CD14-positive monocyte (primary cell): ENCODE data around the gene CSNK1G2. TPM values are rescaled to one million over a fixed set of nuclear protein-coding genes. Genes with fewer than 3 reads are reported as not detected.

Experiments
- DNase-seq, 3 donors: peaks; one replicate each; pipeline ENCODE4 v3.0.0-alpha.2; 2011 to 2022
- H2AFZ ChIP-seq: 2 replicates; pipeline ENCODE4 v1.6.0; 2012; ENCODE audit warnings: mild to moderate bottlenecking, low read depth, low read length, inconsistent platforms; ENCODE audit not compliant: insufficient read depth, poor library complexity, severe bottlenecking
- H3K27ac ChIP-seq, 2 donors: 1 replicate in 1 of 2; 2 replicates in 1 of 2; pipeline ENCODE4 v1.5.1; 2012 to 2013; ENCODE audit warnings: low read length in 2 of 2, control low read depth in 1 of 2, inconsistent platforms in 1 of 2, low read depth in 1 of 2, mild to moderate bottlenecking in 1 of 2
- H3K27me3 ChIP-seq, 2 donors: one replicate each; pipeline versions ENCODE4 v1.6.0 to v1.6.1; 2011 to 2013; ENCODE audit warnings: low read length in 2 of 2; ENCODE audit not compliant: control insufficient read depth in 2 of 2, insufficient read depth in 2 of 2
- H3K36me3 ChIP-seq, 2 donors: replicated peaks in 1 of 2; 1 replicate in 1 of 2; 2 replicates in 1 of 2; pipeline versions ENCODE4 v1.5.1 to v1.6.1; 2012 to 2013; ENCODE audit warnings: low read length in 2 of 2, control low read depth in 1 of 2, inconsistent platforms in 1 of 2, mild to moderate bottlenecking in 1 of 2; ENCODE audit not compliant: insufficient read depth in 2 of 2, control insufficient read depth in 1 of 2
- H3K4me1 ChIP-seq, 2 donors: 1 replicate in 1 of 2; 2 replicates in 1 of 2; pipeline versions ENCODE4 v1.5.1 to v1.6.1; 2012 to 2013; ENCODE audit warnings: low read length in 2 of 2, control low read depth in 1 of 2, inconsistent platforms in 1 of 2, mild to moderate bottlenecking in 1 of 2, moderate library complexity in 1 of 2; ENCODE audit not compliant: insufficient read depth in 2 of 2, control insufficient read depth in 1 of 2
- H3K4me2 ChIP-seq: replicated peaks from 2 replicates; pipeline ENCODE3; 2012; ENCODE audit warnings: low read length, moderate library complexity, mild to moderate bottlenecking; ENCODE audit not compliant: poor library complexity, severe bottlenecking; ENCODE audit errors: extremely low read depth
- H3K4me3 ChIP-seq, 3 experiments: fragments of 200-600 bp in 1 of 3; sonication (generic) in 1 of 3; replicated peaks in 1 of 3; 1 replicate in 2 of 3; 2 replicates in 1 of 3; pipeline ENCODE4 v1.5.1; 2011 to 2013; ENCODE audit warnings: low read length in 3 of 3, mild to moderate bottlenecking in 3 of 3, control low read depth in 2 of 3, low read depth in 2 of 3, inconsistent platforms in 1 of 3, moderate library complexity in 1 of 3
- H3K79me2 ChIP-seq: 2 replicates; pipeline ENCODE4 v1.6.0; 2012; ENCODE audit warnings: mild to moderate bottlenecking, control low read depth, inconsistent platforms, low read length, moderate library complexity; ENCODE audit not compliant: insufficient read depth
- H3K9ac ChIP-seq: 2 replicates; pipeline ENCODE4 v1.6.0; 2017; ENCODE audit warnings: low read length, mild to moderate bottlenecking; ENCODE audit not compliant: insufficient read depth, poor library complexity, severe bottlenecking
- H3K9me3 ChIP-seq, 2 donors: replicated peaks in 1 of 2; 1 replicate in 1 of 2; 2 replicates in 1 of 2; pipeline versions ENCODE4 v1.5.1 to v1.6.1; 2012 to 2013; ENCODE audit warnings: low read length in 2 of 2, control low read depth in 1 of 2; ENCODE audit not compliant: control insufficient read depth in 1 of 2, insufficient read depth in 1 of 2
- H4K20me1 ChIP-seq: 2 replicates; pipeline ENCODE4 v1.6.0; 2012; ENCODE audit warnings: mild to moderate bottlenecking, low read length, control low read depth, moderate library complexity; ENCODE audit not compliant: insufficient read depth
- H3K27ac Mint-ChIP-seq, 7 donors: one replicate each; pipeline ENCODE4 v1.8.0; 2020; ENCODE audit warnings: mild to moderate bottlenecking in 7 of 7, mixed read lengths in 7 of 7, moderate library complexity in 6 of 7, inconsistent platforms in 2 of 7
- H3K27me3 Mint-ChIP-seq, 3 donors: one replicate each; pipeline ENCODE4 v1.8.0; 2021 to 2022; ENCODE audit warnings: low read depth in 3 of 3, mild to moderate bottlenecking in 3 of 3, mixed read lengths in 3 of 3, moderate library complexity in 3 of 3, inconsistent platforms in 1 of 3
- H3K36me3 Mint-ChIP-seq, 2 donors: one replicate each; pipeline ENCODE4 v1.8.0; 2020; ENCODE audit warnings: mixed read lengths in 2 of 2, inconsistent platforms in 1 of 2, mild to moderate bottlenecking in 1 of 2
- H3K4me1 Mint-ChIP-seq: one replicate; pipeline ENCODE4 v1.8.0; 2020; ENCODE audit warnings: mild to moderate bottlenecking, mixed read lengths
- H3K4me3 Mint-ChIP-seq, 2 donors: one replicate each; pipeline ENCODE4 v1.8.0; 2020; ENCODE audit warnings: mild to moderate bottlenecking in 2 of 2, mixed read lengths in 2 of 2, moderate library complexity in 1 of 2
- H3K9me3 Mint-ChIP-seq, 7 donors: one replicate each; pipeline ENCODE4 v1.8.0; 2020 to 2022; ENCODE audit warnings: mixed read lengths in 7 of 7, mild to moderate bottlenecking in 6 of 7, moderate library complexity in 6 of 7, inconsistent platforms in 2 of 7
- CTCF ChIP-seq: fragments of 200-600 bp; IDR thresholded peaks from one replicate; pipeline ENCODE4 v1.8.0; 2022; ENCODE audit warnings: antibody characterized with exemption, mild to moderate bottlenecking
- WGBS: methylation state at CpG from one replicate; pipeline ENCODE4 v1.1.5; 2013; ENCODE audit warnings: missing lambda C conversion rate; ENCODE audit not compliant: insufficient coverage; 5-methylcytosine and 5-hydroxymethylcytosine counted together
- intact Hi-C, 2 donors: fragments of 100-400 bp; cut with micrococcal nuclease; formaldehyde crosslinking; loops; one replicate each; pipeline versions ENCODE4 v1.15.0 to v1.15.1; 2023
- polyA plus RNA-seq, 3 donors: library from polyadenylated mRNA; depleted of rRNA in 1 of 3; unstranded in 2 of 3; stranded (reverse) in 1 of 3; fragments of 300-500 nt in 2 of 3; fragments of >200 nt in 1 of 3; fragmentation: Illumina TruSeq in 2 of 3; gene quantifications; 1 replicate in 2 of 3; 2 replicates in 1 of 3; pipeline ENCODE4 v1.2.3, GENCODE V29; 2012 to 2021

The CSNK1G2 gene
- polyA plus RNA-seq, 3 donors = 10.8 to 215 (median 20.3) TPM

DNA sequence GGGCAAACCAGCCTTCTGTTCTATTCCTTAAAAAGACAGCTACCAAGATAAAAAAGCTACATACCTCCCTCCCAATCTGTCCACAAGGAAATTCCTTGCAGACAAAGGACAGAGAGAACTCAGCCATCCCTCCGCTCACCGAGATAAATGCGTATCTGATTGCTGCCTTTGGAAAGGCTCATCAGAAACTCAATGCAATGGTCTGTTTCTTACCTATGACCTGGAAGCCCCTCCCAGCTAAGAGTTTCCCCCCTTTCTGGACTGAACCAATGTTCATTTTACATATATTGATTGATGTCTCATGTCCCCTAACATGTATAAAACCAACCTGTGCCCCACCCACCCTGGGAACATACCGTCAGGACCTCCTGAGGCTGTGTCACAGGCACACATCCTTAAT is 62.9 kb downstream of the CSNK1G2 start:
- Histone ChIP-seq H3K27ac (no peak overlapping the region), H3K27me3 (no peaks in the 10 kb centered on the region), H3K4me3 (no peak overlapping the region), H2AFZ (no peak overlapping the region), H3K4me2 (no peak overlapping the region), H3K9me3 (no peaks in the 10 kb centered on the region), H4K20me1 (peaks cover 5% of the 10 kb centered on the region), H3K4me1 (no peaks in the 10 kb centered on the region), H3K36me3 (peaks cover 9 to 16% of the 10 kb centered on the region in 2 donors), H3K79me2 (peaks cover 17% of the 10 kb centered on the region), H3K9ac (no peak overlapping the region)
- H3K4me3 Mint-ChIP-seq = no peak overlapping the region
- H3K4me1 Mint-ChIP-seq = peaks cover 2% of the 10 kb centered on the region
- no peak for DNase-seq
- peaks cover 0 to 2% (median 0%) of the 10 kb centered on the region in 7 donors for H3K9me3 Mint-ChIP-seq
- H3K27me3 Mint-ChIP-seq = peaks cover 0 to 3% (median 0%) of the 10 kb centered on the region in 3 donors
- intact Hi-C loops = no loop called here
- H3K27ac Mint-ChIP-seq = no peak overlapping the region
- TF ChIP-seq CTCF = no peak
- WGBS = 96% methylated on average over 3 of the region's 4 CpGs
- H3K36me3 Mint-ChIP-seq = peaks cover 21 to 48% of the 10 kb centered on the region in 2 donors

- DNase-seq = no peak
- H3K4me2 ChIP-seq = no peak overlapping the region
- no peak overlapping the region for H3K4me3 Mint-ChIP-seq
- H3K4me1 ChIP-seq = peaks cover 5 to 16% of the 10 kb centered on the region in 2 donors
- no peak overlapping the region for H3K27ac ChIP-seq
- H3K36me3 ChIP-seq = peaks cover 0 to 3% of the 10 kb centered on the region in 2 donors
- peaks cover 47% of the 10 kb centered on the region for H3K79me2 ChIP-seq
- H3K9me3 Mint-ChIP-seq = peaks cover 0 to 3% (median 0%) of the 10 kb centered on the region in 7 donors
- peaks cover 15% of the 10 kb centered on the region for H3K4me1 Mint-ChIP-seq
- no peak overlapping the region for H3K4me3 ChIP-seq
- 98% methylated on average over 17 of the region's 20 CpGs for WGBS
- H3K9me3 ChIP-seq = no peaks in the 10 kb centered on the region
- no peak overlapping the region for H3K9ac ChIP-seq
- no peaks in the 10 kb centered on the region for H3K27me3 ChIP-seq
- peak overlapping the region in 2 of 7 donors; percentile 48 to 51 for H3K27ac Mint-ChIP-seq
- H2AFZ ChIP-seq = no peak overlapping the region
- TF ChIP-seq CTCF = no peak
- intact Hi-C loops = no loop called here
- peaks cover 0 to 1% (median 0%) of the 10 kb centered on the region in 3 donors for H3K27me3 Mint-ChIP-seq
- H3K36me3 Mint-ChIP-seq = peaks cover 4 to 22% of the 10 kb centered on the region in 2 donors
- peaks cover 26% of the 10 kb centered on the region for H4K20me1 ChIP-seq
Measured at GRCh38 chr19:2010135-2010668, 69.2 kb downstream of the CSNK1G2 start.
